ENCODE measurements around the gene NOTCH2.

The NOTCH2 gene

DNA sequence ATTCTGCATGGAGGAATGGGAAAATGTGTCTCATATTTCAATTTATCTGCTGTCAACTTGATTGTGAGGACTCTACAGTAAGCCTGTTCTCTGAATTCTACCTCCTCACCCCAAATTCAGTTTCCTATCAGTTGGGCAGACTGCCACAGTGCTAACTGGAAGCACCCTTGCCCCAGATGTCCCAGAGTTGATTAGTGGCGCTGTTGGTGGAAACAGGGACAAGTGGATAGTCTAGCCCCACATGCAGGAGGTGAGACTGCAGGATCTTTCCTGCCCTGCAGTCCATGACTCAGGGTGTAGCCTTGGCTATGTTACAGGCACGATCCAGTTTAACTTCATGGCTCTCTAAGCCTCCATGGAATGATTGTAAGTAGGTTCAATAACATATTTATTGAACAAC lies 195.3 kb downstream of the NOTCH2 start:
- no peak for DNase-seq (ENCODE audit: low spot score)

DNA sequence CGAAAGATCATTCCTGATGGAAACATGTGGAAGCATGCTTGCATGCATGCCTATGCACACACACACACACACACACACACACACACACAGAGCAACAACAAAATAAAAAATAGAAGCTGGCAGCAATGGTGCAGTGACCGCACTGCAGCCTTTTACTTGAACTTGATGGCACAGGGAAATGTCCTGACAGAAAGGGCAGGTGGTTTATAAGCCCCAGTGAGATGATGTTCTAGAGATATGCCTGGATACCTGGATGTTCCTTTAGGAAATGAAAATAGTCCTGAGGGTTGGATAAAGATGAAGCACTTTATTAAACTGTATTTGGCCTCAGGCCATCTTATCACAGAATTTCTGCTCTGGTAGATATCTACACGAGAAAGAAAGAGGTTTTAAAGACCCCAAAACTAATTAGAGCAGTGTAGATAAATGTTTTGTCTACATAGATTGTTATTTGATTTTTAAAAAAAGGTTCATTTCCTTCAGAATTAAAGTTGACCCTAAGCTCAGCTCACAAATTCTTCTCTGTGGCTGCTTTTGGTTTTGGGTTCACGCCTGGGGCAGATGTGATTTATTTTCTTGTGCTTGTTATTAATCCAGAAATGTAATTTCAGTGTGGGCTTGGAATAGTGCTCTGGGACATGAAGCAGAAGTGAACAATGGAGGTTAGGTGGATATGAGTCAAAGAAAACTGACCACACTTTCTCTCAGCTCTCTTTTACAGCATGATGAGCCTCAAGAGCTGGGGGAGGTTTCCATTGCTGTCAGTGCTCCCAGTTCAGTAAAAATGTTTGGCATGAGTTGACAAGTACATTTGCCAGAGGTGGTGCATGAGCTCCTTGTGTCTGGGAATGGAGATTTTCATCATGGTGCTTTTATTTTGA lies 196.1 kb downstream of the NOTCH2 start:
- DNase-seq (ENCODE audit: low spot score): no peak

GRCh38 chr1:119871881-119872280 lies 197.6 kb downstream of the NOTCH2 start:
- no peak for DNase-seq (ENCODE audit: low spot score)

DNA sequence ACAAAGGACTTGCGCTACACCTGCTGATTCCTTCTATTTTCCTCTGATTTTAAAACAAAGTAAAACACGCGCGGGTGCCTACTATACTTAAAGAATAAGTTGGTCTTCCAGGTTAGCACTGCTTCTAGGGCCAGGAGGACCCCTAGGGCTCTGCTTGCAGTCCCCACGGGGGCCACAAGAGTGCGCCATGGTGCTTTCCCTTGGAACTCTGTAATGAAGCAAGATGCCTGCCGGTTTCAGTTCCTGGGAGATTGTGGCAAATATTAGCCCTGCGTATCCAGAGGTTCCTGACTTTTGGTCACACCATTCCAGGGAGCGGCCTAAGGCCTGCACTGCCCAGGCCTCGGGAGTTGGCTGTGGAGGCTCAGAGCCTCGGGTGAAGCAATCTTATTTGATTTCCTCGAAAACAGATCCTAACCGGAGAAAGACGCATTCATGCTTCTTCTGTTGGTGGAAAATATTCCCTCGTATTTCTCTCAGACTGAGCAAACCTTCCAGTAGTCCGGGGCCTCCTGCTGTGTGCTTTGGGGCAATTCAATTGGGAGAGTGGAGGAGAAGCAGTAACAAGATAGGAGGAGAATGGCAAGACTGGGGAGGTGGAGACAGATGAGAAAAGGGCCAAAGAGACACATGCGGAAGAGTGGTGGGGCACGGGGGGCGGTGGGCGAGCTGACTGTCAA lies 198.4 kb downstream of the NOTCH2 start:
- DNase-seq (ENCODE audit: low spot score): peak; percentile 28

DNA sequence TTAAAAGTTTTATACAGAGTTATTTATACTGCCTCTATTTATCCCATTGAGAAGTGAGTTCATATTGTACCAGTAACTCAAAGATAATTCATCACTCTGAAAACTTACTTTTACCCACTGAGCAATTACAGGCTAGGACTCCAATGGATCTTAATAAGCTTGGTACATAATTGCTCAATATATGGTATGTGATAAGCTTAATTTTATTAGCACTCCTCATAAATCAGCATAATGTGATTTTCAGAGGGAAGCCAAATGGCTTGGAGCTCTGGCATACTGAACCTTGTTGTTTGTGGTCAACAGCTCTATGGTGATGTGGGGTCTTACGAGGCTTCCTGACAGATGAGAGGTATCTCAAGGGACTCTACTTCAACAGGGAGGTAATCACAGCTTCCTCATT lies 199.5 kb downstream of the NOTCH2 start:
- DNase-seq (ENCODE audit: low spot score): no peak

DNA sequence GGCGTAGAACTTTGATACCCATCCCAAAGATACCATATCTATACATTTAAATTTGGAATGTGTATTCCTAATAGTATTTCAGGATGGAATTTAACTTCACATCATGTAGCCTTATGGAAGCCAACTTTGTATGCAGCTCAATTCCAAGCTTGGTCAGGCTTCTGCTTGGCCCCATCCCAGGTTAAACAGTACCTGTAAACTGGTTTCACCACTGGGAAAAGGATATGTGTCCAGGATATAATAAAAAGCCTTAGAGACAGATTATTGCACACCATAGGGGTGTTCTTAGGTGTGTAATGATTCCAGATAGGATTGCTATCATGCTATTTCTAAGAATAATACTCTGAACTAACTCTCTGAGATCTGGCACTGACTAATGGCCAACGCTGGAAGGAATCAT lies 201.3 kb downstream of the NOTCH2 start:
- DNase-seq (ENCODE audit: low spot score): no peak

DNA sequence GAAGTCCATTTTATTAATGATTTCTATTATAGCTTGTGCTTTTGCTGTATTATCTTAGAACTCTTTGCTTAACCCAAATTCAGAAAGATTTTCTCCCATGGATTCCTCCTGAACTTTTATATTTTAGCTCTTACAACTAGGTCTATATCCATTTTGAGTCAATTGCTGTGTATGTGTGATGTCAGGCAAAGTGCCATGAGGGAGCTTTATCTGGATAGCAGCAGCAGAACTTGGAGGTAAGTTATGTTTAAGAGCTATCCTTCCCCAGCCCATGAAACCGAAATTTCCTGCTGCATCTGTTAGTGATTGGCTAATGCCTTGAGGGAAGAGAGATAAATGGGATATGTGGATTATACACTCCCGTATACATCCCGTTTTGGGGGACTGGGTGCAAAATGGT lies 203.0 kb downstream of the NOTCH2 start:
- no peak for DNase-seq (ENCODE audit: low spot score)

DNA sequence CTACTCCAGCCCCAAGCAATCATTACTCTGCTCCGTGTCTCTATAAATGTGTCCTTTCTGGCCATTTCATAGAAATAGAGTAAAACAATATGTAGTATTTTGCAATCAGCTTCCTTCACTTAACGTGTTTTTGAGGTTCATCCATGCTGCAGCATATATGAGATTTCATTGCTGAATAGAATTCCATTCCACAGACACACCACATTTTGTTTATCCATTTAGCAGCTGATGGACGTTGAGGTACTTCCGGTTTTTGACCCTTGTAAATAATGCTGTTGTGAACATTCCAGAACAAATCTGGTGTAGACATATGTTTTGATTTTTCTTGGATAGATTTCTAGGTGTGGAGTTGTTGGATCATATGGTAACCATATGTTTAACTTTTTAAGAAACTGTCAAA lies 203.8 kb downstream of the NOTCH2 start:
- DNase-seq (ENCODE audit: low spot score): no peak

DNA sequence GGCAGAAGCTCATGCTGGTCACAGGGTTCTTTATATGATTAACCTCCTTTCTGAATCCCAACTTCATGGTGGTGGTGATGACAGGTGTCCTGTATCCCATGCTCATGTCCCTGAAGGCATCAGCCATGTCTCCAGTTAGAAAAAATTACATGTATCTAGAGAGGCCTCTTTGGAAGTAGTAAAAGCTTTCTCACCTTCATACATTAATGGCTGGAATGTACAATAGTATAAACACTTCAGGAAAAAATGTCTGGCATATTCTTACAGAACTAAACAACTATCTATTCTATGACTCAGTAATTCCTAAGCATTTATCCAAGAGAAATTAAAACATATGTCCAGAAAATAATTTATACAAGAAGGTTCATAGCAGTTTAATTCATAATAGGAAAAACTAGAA lies 207.2 kb downstream of the NOTCH2 start:
- DNase-seq (ENCODE audit: low spot score): no peak
